Gastrocnemius medialis (tissue), 4 donors: ENCODE results near the gene SLC9A1. TPM values are rescaled to one million over a fixed set of nuclear protein-coding genes. Genes with fewer than 3 reads are reported as not detected.

Source experiments
- ATAC-seq, 2 donors: fragments of 150-250 bp; one replicate each; pipeline ENCODE4 v1.9.1; 2016
- DNase-seq, 2 donors: peaks; one replicate each; pipeline ENCODE4 v3.0.0-alpha.2; 2019
- H3K27ac ChIP-seq, 4 donors: fragments of 200-600 bp; sonication (generic); 1 replicate in 1 of 4; 2 replicates in 3 of 4; pipeline ENCODE4 v1.5.1; 2016 to 2018; ENCODE audit warnings: mild to moderate bottlenecking in 2 of 4, moderate library complexity in 1 of 4
- H3K27me3 ChIP-seq, 3 donors: fragments of 200-600 bp; sonication (generic) in 2 of 3; 1 replicate in 1 of 3; 2 replicates in 2 of 3; pipeline versions ENCODE4 v1.5.1 to v1.6.0; 2016 to 2019; ENCODE audit warnings: mild to moderate bottlenecking in 1 of 3, moderate library complexity in 1 of 3
- H3K36me3 ChIP-seq, 2 donors: fragments of 200-600 bp; sonication (generic) in 1 of 2; one replicate each; pipeline ENCODE4 v1.5.1; 2017 to 2018
- H3K4me1 ChIP-seq, 2 donors: fragments of 200-600 bp; sonication (generic) in 1 of 2; one replicate each; pipeline ENCODE4 v1.5.1; 2016 to 2017; ENCODE audit warnings: mild to moderate bottlenecking in 2 of 2
- H3K4me3 ChIP-seq, 4 donors: fragments of 200-600 bp; sonication (generic) in 3 of 4; 1 replicate in 1 of 4; 2 replicates in 3 of 4; pipeline ENCODE4 v1.5.1; 2016 to 2019; ENCODE audit warnings: mild to moderate bottlenecking in 2 of 4
- H3K9me3 ChIP-seq, 3 donors: fragments of 200-600 bp; sonication (generic) in 2 of 3; 1 replicate in 1 of 3; 2 replicates in 2 of 3; pipeline ENCODE4 v1.5.1; 2016 to 2019
- POLR2A ChIP-seq, 2 donors: fragments of 450-650 bp; IDR thresholded peaks; one replicate each; pipeline ENCODE4 v1.6.1; 2017; ENCODE audit warnings: antibody characterized with exemption in 2 of 2, mild to moderate bottlenecking in 2 of 2, moderate library complexity in 2 of 2
- in situ Hi-C, 4 donors: fragments of 200-750 bp; cut with MboI; loops; one replicate each; pipeline versions ENCODE4 v1.15.0 to v1.8.0; 2017; ENCODE audit warnings: low sequenced_read_pairs in 4 of 4
- intact Hi-C: fragments of 100-400 bp; cut with DNase I; formaldehyde crosslinking; loops from one replicate; pipeline ENCODE4 v1.15.1; 2023; ENCODE audit warnings: low total_unique reads
- total RNA-seq, 4 donors: library from RNA; depleted of rRNA; stranded (reverse); fragments of >200 nt; gene quantifications; one replicate each; pipeline versions ENCODE4 v1.1.0 to v1.2.3, GENCODE V29; 2016
- TF ChIP-seq, protein P1 (sequence below), 5 experiments: fragments of 450-650 bp in 3 of 5; fragments of 200-600 bp in 2 of 5; sonication (generic) in 2 of 5; IDR thresholded peaks in 4 of 5; conservative IDR thresholded peaks in 1 of 5; 1 replicate in 4 of 5; 2 replicates in 1 of 5; pipeline ENCODE4 v1.5.1; 2016 to 2019; ENCODE audit warnings: antibody characterized with exemption in 5 of 5, mild to moderate bottlenecking in 3 of 5, moderate library complexity in 3 of 5

The SLC9A1 gene
- total RNA-seq, 4 donors from 2014 or later: 2.5 to 4.3 (median 3.7) TPM

GRCh38 chr1:27086628-27087027 is 68.3 kb downstream of the SLC9A1 start:
- DNase-seq (no peak), ATAC-seq (no peak)
- Histone ChIP-seq H3K4me3 (no peak overlapping the region), H3K9me3 (no peaks in the 10 kb centered on the region), H3K4me1 (no peaks in the 10 kb centered on the region), H3K36me3 (no peaks in the 10 kb centered on the region), H3K27me3 (no peaks in the 10 kb centered on the region), H3K27ac (no peak overlapping the region)
- in situ Hi-C loops: no loop called here
- TF ChIP-seq, protein P1, sequence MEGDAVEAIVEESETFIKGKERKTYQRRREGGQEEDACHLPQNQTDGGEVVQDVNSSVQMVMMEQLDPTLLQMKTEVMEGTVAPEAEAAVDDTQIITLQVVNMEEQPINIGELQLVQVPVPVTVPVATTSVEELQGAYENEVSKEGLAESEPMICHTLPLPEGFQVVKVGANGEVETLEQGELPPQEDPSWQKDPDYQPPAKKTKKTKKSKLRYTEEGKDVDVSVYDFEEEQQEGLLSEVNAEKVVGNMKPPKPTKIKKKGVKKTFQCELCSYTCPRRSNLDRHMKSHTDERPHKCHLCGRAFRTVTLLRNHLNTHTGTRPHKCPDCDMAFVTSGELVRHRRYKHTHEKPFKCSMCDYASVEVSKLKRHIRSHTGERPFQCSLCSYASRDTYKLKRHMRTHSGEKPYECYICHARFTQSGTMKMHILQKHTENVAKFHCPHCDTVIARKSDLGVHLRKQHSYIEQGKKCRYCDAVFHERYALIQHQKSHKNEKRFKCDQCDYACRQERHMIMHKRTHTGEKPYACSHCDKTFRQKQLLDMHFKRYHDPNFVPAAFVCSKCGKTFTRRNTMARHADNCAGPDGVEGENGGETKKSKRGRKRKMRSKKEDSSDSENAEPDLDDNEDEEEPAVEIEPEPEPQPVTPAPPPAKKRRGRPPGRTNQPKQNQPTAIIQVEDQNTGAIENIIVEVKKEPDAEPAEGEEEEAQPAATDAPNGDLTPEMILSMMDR (IDR thresholded peaks at IDR 0.05 in 4 of 5, conservative IDR thresholded peaks at IDR 0.05 in 1 of 5): no peak
- intact Hi-C loops: no loop called here

GRCh38 chr1:27086026-27086425 is 68.9 kb downstream of the SLC9A1 start:
- H3K27ac ChIP-seq: no peak overlapping the region
- H3K36me3 ChIP-seq: no peaks in the 10 kb centered on the region
- H3K4me3 ChIP-seq: no peak overlapping the region
- ATAC-seq (no peak), DNase-seq (no peak)
- TF ChIP-seq, protein P1 (IDR thresholded peaks at IDR 0.05 in 4 of 5, conservative IDR thresholded peaks at IDR 0.05 in 1 of 5): no peak
- no peak for TF ChIP-seq POLR2A (IDR thresholded peaks at IDR 0.05)
- intact Hi-C loops: no loop called here
- in situ Hi-C loops: no loop called here
- H3K9me3 ChIP-seq: no peaks in the 10 kb centered on the region
- H3K4me1 ChIP-seq: no peaks in the 10 kb centered on the region
- no peaks in the 10 kb centered on the region for H3K27me3 ChIP-seq

GRCh38 chr1:27084107-27084506 is 70.8 kb downstream of the SLC9A1 start:
- TF ChIP-seq, protein P1 (IDR thresholded peaks at IDR 0.05 in 4 of 5, conservative IDR thresholded peaks at IDR 0.05 in 1 of 5): no peak
- no peak for TF ChIP-seq POLR2A (IDR thresholded peaks at IDR 0.05)
- ATAC-seq (no peak), DNase-seq (no peak)
- in situ Hi-C loops (no loop called here), intact Hi-C loops (no loop called here)
- Histone ChIP-seq H3K4me3 (no peak overlapping the region), H3K27ac (no peak overlapping the region), H3K4me1 (no peaks in the 10 kb centered on the region), H3K36me3 (no peaks in the 10 kb centered on the region), H3K9me3 (no peaks in the 10 kb centered on the region), H3K27me3 (no peaks in the 10 kb centered on the region)

DNA sequence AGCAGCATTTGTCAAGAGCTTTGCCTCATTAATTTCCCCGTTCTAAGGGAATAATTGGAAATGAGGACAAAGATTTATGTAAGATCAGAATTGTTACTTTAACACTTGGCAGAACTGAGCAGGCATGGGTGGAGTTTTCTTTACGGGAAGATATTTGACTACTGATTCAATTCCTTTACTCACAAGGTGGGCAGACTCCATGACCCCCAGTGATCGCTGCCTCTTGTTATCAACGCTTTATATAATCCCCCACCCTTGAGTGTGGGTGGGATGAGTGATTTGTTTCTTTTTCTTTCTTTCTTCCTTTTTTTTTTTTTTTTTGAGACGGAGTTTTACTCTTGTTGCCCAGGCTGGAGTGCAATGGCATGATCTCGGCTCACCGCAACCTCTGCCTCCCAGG is 77.0 kb downstream of the SLC9A1 start:
- no peaks in the 10 kb centered on the region for H3K36me3 ChIP-seq
- H3K4me1 ChIP-seq: no peaks in the 10 kb centered on the region
- no peaks in the 10 kb centered on the region for H3K27me3 ChIP-seq
- no peak for DNase-seq
- H3K4me3 ChIP-seq: no peak overlapping the region
- in situ Hi-C loops (no loop called here), intact Hi-C loops (no loop called here)
- H3K9me3 ChIP-seq: no peaks in the 10 kb centered on the region
- no peak overlapping the region for H3K27ac ChIP-seq
- TF ChIP-seq, protein P1 (IDR thresholded peaks at IDR 0.05 in 4 of 5, conservative IDR thresholded peaks at IDR 0.05 in 1 of 5): no peak
- TF ChIP-seq POLR2A (IDR thresholded peaks at IDR 0.05): no peak
- ATAC-seq: no peak

DNA sequence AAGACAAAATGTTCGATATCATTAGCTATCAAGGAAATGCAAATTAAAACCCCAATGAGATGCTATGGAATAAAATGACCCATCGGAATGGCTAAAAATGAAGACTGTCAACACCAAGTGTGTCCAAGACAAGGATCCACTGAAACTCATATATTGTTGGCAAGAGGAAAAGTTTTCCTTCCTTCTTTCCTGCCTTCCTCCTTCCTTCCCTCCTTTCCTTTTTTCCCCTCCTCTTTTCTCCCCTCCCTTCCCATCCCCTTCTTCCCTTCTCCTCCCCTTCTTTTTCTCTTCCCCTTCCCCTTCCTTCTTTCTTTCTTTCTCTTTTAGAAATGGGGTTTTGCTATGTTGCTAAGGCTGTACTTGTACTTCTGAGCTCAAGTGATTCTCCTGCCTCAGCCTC is 78.1 kb downstream of the SLC9A1 start:
- Histone ChIP-seq H3K4me3 (no peak overlapping the region), H3K27me3 (no peaks in the 10 kb centered on the region), H3K27ac (no peak overlapping the region), H3K4me1 (no peaks in the 10 kb centered on the region), H3K36me3 (no peaks in the 10 kb centered on the region), H3K9me3 (no peaks in the 10 kb centered on the region)
- intact Hi-C loops (no loop called here), in situ Hi-C loops (no loop called here)
- no peak for ATAC-seq
- DNase-seq: no peak
- TF ChIP-seq POLR2A (IDR thresholded peaks at IDR 0.05): no peak
- TF ChIP-seq, protein P1 (IDR thresholded peaks at IDR 0.05 in 4 of 5, conservative IDR thresholded peaks at IDR 0.05 in 1 of 5): no peak
